Left lung (tissue), 10 donors: ENCODE data around the gene KDM7A. TPM values are rescaled to one million over a fixed set of nuclear protein-coding genes. Genes with fewer than 3 reads are reported as not detected.

Source experiments
- ATAC-seq: fragments of 200-7000 bp; cut with Tn5 transposase; one replicate; pipeline ENCODE4 v1.9.1; 2020; ENCODE audit warnings: moderate library complexity
- DNase-seq, 4 donors: peaks; one replicate each; pipeline ENCODE4 v3.0.0-alpha.2; 2013 to 2020
- H3K27ac ChIP-seq, 2 donors: fragments of 200-600 bp; sonication (generic) in 1 of 2; one replicate each; pipeline versions ENCODE4 v1.5.0 to v1.8.0; 2020 to 2021
- H3K27me3 ChIP-seq, 2 donors: fragments of 200-600 bp; sonication (generic) in 1 of 2; one replicate each; pipeline versions ENCODE4 v1.5.0 to v1.8.0; 2020 to 2021
- H3K36me3 ChIP-seq, 2 donors: fragments of 200-600 bp; sonication (generic) in 1 of 2; one replicate each; pipeline versions ENCODE4 v1.5.0 to v1.8.0; 2020 to 2021
- H3K4me1 ChIP-seq, 2 donors: fragments of 200-600 bp; one replicate each; pipeline ENCODE4 v1.8.0; 2021
- H3K4me3 ChIP-seq, 2 donors: fragments of 200-600 bp; sonication (generic) in 1 of 2; one replicate each; pipeline versions ENCODE4 v1.5.0 to v1.8.0; 2020 to 2021; ENCODE audit warnings: mild to moderate bottlenecking in 1 of 2
- H3K9me3 ChIP-seq, 2 donors: fragments of 200-600 bp; sonication (generic) in 1 of 2; one replicate each; pipeline versions ENCODE4 v1.5.0 to v1.8.0; 2020 to 2021
- intact Hi-C, 2 donors: fragments of 100-400 bp; cut with DNase I; formaldehyde crosslinking; loops; one replicate each; pipeline versions ENCODE4 v1.11.2 to v1.14.2; 2022
- polyA plus RNA-seq, 6 donors: library from polyadenylated mRNA; unstranded; fragments of 120-200 nt; gene quantifications; one replicate each; pipeline ENCODE4 v1.2.1, GENCODE V29; 2013; ENCODE audit not compliant: insufficient read length in 6 of 6
- total RNA-seq, 2 donors: library from RNA; stranded (reverse); fragmentation: NEBNext Ultra II Directional; extraction: Animal tissue kit (Norgen Biotek cat#: 25700); gene quantifications; one replicate each; pipeline ENCODE4 v1.2.1, GENCODE V29; 2021
- TF ChIP-seq, protein P1 (sequence below), 2 donors: fragments of 200-600 bp; sonication (generic) in 1 of 2; IDR thresholded peaks; one replicate each; pipeline versions ENCODE4 v1.5.0 to v1.8.0; 2021; ENCODE audit warnings: antibody characterized with exemption in 2 of 2
- donor health status: DM: no; HTN: yes; CAD: no.
- donor health status: DM: no; HTN: no; CAD: no.

Gene KDM7A
- total and polyA plus RNA-seq, 8 donors = 13.2 to 20.1 (median 15.5) TPM

DNA sequence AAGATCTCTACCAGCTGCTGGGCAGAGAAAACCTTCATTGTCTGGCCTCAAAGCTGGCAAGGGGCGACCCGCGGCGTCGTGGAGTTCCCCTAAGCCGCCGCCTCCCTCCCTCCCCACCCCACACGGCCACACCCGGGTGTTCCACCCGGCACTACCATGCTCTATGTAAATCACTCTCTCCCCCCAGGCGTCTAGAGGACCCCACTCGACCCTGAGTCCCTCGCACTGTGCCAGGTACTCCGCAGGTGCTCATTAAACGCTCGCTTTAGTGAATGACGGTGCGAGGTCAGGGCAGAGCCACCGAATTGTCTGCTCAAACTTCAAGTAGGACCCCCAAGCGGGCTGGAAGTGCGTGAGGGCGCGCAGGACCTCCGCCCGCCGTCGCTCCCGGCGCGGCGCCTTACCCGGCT is 114.7 kb downstream of the KDM7A start:
- H3K36me3 ChIP-seq = peaks cover 0 to 7% of the 10 kb centered on the region in 2 donors
- peaks cover 9 to 53% of the 10 kb centered on the region in 2 donors for H3K4me1 ChIP-seq
- DNase-seq (peak in 1 of 4 donors; percentile 31), ATAC-seq (peak; percentile 9)
- H3K4me3 ChIP-seq = peak overlapping the region; percentile 54 to 81
- no peaks in the 10 kb centered on the region for H3K27me3 ChIP-seq
- TF ChIP-seq, protein P1, sequence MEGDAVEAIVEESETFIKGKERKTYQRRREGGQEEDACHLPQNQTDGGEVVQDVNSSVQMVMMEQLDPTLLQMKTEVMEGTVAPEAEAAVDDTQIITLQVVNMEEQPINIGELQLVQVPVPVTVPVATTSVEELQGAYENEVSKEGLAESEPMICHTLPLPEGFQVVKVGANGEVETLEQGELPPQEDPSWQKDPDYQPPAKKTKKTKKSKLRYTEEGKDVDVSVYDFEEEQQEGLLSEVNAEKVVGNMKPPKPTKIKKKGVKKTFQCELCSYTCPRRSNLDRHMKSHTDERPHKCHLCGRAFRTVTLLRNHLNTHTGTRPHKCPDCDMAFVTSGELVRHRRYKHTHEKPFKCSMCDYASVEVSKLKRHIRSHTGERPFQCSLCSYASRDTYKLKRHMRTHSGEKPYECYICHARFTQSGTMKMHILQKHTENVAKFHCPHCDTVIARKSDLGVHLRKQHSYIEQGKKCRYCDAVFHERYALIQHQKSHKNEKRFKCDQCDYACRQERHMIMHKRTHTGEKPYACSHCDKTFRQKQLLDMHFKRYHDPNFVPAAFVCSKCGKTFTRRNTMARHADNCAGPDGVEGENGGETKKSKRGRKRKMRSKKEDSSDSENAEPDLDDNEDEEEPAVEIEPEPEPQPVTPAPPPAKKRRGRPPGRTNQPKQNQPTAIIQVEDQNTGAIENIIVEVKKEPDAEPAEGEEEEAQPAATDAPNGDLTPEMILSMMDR (IDR thresholded peaks at IDR 0.05) = no peak
- peak overlapping the region; percentile 88 to 96 for H3K27ac ChIP-seq
- intact Hi-C loops = no loop called here
- peaks cover 0 to 15% of the 10 kb centered on the region in 2 donors for H3K9me3 ChIP-seq

DNA sequence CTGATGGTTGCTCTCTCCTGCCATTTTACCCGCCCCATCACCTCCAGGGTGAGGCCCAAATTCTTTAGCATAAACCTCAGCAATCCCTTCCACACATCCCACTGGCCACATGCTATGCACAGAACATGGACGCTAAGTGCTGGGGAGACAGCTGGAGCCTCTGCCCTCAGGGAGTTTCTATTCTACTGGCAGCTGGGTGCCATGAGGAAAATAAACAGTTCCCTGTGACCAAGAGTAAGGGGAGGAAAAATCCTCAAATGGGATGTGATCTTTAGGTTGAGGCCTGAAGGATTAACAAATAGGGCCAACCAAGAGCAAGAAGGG is 115.2 kb downstream of the KDM7A start:
- ATAC-seq = no peak
- Histone ChIP-seq H3K9me3 (peaks cover 0 to 10% of the 10 kb centered on the region in 2 donors), H3K4me1 (peaks cover 9 to 54% of the 10 kb centered on the region in 2 donors), H3K27me3 (no peaks in the 10 kb centered on the region), H3K27ac (peak overlapping the region; percentile 88 to 96), H3K4me3 (peak overlapping the region; percentile 54 to 81), H3K36me3 (peaks cover 0 to 11% of the 10 kb centered on the region in 2 donors)
- intact Hi-C loops = no loop called here
- TF ChIP-seq, protein P1 (IDR thresholded peaks at IDR 0.05) = no peak
- no peak for DNase-seq

DNA sequence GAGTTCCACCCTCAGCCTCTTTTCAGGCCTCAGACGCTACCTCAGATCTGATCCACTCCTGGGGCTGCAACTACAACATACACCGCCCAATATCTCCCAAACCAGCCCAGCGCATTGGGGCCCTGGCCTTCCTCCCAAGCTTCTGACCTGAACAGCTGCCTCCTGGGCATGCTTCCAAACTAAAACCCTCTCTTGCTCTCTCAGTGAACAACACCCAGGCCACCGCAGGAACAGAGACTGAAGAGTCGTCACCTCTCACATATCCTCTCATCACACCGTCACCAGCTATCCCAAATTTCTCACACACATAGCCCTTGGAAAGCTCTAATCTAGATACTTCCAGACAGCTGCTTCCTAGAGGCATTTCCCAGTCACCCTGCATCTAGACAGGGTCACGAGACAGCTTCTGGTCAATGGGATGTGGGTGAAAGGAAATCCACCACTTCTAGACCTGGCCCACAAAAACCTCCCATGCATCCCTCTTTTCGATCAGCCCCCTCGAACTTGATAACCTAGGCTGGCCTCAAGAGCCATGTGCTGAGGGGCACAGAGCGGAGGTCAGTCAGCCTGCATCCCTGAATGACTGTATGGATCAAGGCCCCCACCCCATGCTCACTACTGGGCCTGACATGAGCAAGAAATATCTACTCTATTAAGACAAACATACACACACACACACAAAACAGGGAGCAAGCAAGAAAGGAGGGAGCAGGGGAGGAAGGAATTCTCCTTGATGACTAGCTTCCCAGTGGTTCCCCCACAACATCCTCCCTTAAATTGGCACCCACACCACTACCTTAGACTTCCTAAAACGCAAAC is 115.8 kb downstream of the KDM7A start:
- peak overlapping the region in 1 of 2 donors; percentile 81 for H3K4me3 ChIP-seq
- no peaks in the 10 kb centered on the region for H3K27me3 ChIP-seq
- H3K9me3 ChIP-seq = peaks cover 0 to 4% of the 10 kb centered on the region in 2 donors
- peaks cover 0 to 17% of the 10 kb centered on the region in 2 donors for H3K36me3 ChIP-seq
- DNase-seq = peak in 3 of 4 donors; percentile 57 to 74 (median 58)
- TF ChIP-seq, protein P1 (IDR thresholded peaks at IDR 0.05) = no peak
- H3K27ac ChIP-seq = peak overlapping the region; percentile 88 to 96
- ATAC-seq = peak; percentile 1
- intact Hi-C loops = no loop called here
- peaks cover 9 to 54% of the 10 kb centered on the region in 2 donors for H3K4me1 ChIP-seq

DNA sequence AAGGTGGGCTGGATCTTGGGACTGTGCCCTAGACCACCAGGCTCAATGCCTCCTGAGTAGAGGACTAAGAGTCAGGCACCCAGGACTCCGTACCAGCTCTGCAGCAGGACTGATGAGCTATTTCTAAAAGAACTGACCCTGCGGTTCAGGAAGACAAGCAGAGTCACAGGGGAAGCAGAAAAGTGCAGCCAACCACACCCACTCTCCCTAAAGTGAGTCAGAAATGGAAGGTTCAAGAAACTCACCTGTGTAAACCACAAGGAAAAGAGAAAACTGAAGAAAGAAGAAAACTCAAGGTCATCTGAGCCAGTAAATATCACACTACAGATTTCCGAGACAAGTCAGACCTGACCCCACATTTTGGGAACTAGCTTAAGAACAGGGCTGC is 116.5 kb downstream of the KDM7A start:
- H3K27ac ChIP-seq = peak overlapping the region in 1 of 2 donors; percentile 96

More for the DNA sequence above, 116.5 kb downstream of the KDM7A start:
- no peaks in the 10 kb centered on the region for H3K9me3 ChIP-seq
- peak overlapping the region in 1 of 2 donors; percentile 81 for H3K4me3 ChIP-seq
- DNase-seq (no peak), ATAC-seq (no peak)
- no peaks in the 10 kb centered on the region for H3K27me3 ChIP-seq
- intact Hi-C loops = no loop called here
- H3K4me1 ChIP-seq = peaks cover 9 to 54% of the 10 kb centered on the region in 2 donors
- H3K36me3 ChIP-seq = peaks cover 0 to 23% of the 10 kb centered on the region in 2 donors
- TF ChIP-seq, protein P1 (IDR thresholded peaks at IDR 0.05) = no peak
